MCF 10A (cell line): Measurements from ENCODE around the gene LRRC74A. TPM values are rescaled to one million over a fixed set of nuclear protein-coding genes. Genes with fewer than 3 reads are reported as not detected.

Source experiments
- BruUV-seq: library from RNA; stranded (reverse); fragments of 400-500 nt; replicated peaks from 2 replicates; lab custom pipeline; 2021; lab: Mats Ljungman, UMichigan
- CTCF ChIA-PET: fragments of 300-600 bp; sonication (Branson Sonifier 250); formaldehyde crosslinking; extraction: SDS; loops from one replicate; lab custom pipeline; 2021; ENCODE audit warnings: antibody characterized with exemption, inconsistent platforms; lab: Yijun Ruan, JAX
- POLR2A ChIA-PET: fragments of 300-600, 350-650 bp; sonication (Branson Sonifier 250); formaldehyde crosslinking; extraction: SDS; loops from one replicate; lab custom pipeline; 2020; ENCODE audit warnings: antibody characterized with exemption, inconsistent platforms; lab: Yijun Ruan, JAX
- DNase-seq: peaks from one replicate; pipeline ENCODE4 v3.0.0-alpha.2; 2018; ENCODE audit not compliant: unreplicated experiment
- H3K27ac Mint-ChIP-seq: one replicate; pipeline ENCODE4 v1.8.0; 2022; ENCODE audit warnings: mild to moderate bottlenecking, low read depth, mixed read lengths; ENCODE audit not compliant: unreplicated experiment
- H3K27me3 Mint-ChIP-seq: one replicate; pipeline ENCODE4 v1.8.0; 2022; ENCODE audit warnings: mixed read lengths; ENCODE audit not compliant: insufficient read depth, unreplicated experiment
- H3K36me3 Mint-ChIP-seq: one replicate; pipeline ENCODE4 v1.8.0; 2022; ENCODE audit warnings: mild to moderate bottlenecking, moderate library complexity, mixed read lengths; ENCODE audit not compliant: insufficient read depth, unreplicated experiment
- H3K4me1 Mint-ChIP-seq: one replicate; pipeline ENCODE4 v1.8.0; 2022; ENCODE audit warnings: mixed read lengths; ENCODE audit not compliant: insufficient read depth, unreplicated experiment
- H3K4me3 Mint-ChIP-seq: one replicate; pipeline ENCODE4 v1.8.0; 2022; ENCODE audit warnings: mild to moderate bottlenecking, moderate library complexity, mixed read lengths; ENCODE audit not compliant: unreplicated experiment
- H3K9me3 Mint-ChIP-seq: one replicate; pipeline ENCODE4 v1.8.0; 2022; ENCODE audit warnings: mixed read lengths; ENCODE audit not compliant: unreplicated experiment
- CTCF ChIP-seq: fragments of 200-600 bp; IDR thresholded peaks from one replicate; pipeline ENCODE4 v1.8.0; 2022; ENCODE audit warnings: antibody characterized with exemption, mild to moderate bottlenecking; ENCODE audit not compliant: unreplicated experiment
- intact Hi-C: fragments of 100-400 bp; cut with micrococcal nuclease; formaldehyde crosslinking; loops from 2 replicates; pipeline ENCODE4 v1.14.1; 2022
- total RNA-seq: library from RNA; stranded (reverse); gene quantifications from 2 replicates; pipeline ENCODE4 v1.2.3, GENCODE V29; 2022

LRRC74A gene
- total RNA-seq, 1 experiment from 2014 or later: not detected

GRCh38 chr14:76855066-76855465, 28.9 kb downstream of the LRRC74A start:
- no peak for DNase-seq
- ChIA-PET CTCF (interaction anchor here (1.0 to 1.2 kb wide), 2 partner anchors 18 to 21 kb away, joined by 3 to 4 read pairs; no protein-coding TSS in a partner anchor), POLR2A (no interaction called here)
- Mint-ChIP-seq H3K9me3 (peaks cover 5% of the 10 kb centered on the region), H3K36me3 (no peaks in the 10 kb centered on the region), H3K27ac (no peak overlapping the region), H3K4me1 (no peaks in the 10 kb centered on the region), H3K27me3 (peaks cover 53% of the 10 kb centered on the region), H3K4me3 (no peak overlapping the region)
- no peak for TF ChIP-seq CTCF
- intact Hi-C loops: no loop called here
- BruUV-seq: no TSS peak

GRCh38 chr14:76856769-76857168, 30.6 kb downstream of the LRRC74A start:
- H3K27me3 Mint-ChIP-seq: peaks cover 70% of the 10 kb centered on the region
- ChIA-PET CTCF (interaction anchor here (1.6 to 2.8 kb wide), 2 partner anchors 16 to 19 kb away, joined by 4 to 18 read pairs; no protein-coding TSS in a partner anchor), POLR2A (no interaction called here)
- peaks cover 5% of the 10 kb centered on the region for H3K9me3 Mint-ChIP-seq
- no peak for DNase-seq
- no peaks in the 10 kb centered on the region for H3K36me3 Mint-ChIP-seq
- no TSS peak for BruUV-seq
- no peak overlapping the region for H3K4me3 Mint-ChIP-seq
- H3K27ac Mint-ChIP-seq: no peak overlapping the region
- H3K4me1 Mint-ChIP-seq: no peaks in the 10 kb centered on the region
- intact Hi-C loops: no loop called here
- no peak for TF ChIP-seq CTCF

- peaks cover 52% of the 10 kb centered on the region for H3K27me3 Mint-ChIP-seq
- no peaks in the 10 kb centered on the region for H3K4me1 Mint-ChIP-seq
- H3K9me3 Mint-ChIP-seq: peaks cover under 1% of the 10 kb centered on the region
- intact Hi-C loops: no loop called here
- BruUV-seq: no TSS peak
- DNase-seq: no peak
- ChIA-PET POLR2A (no interaction called here), CTCF (interaction anchor here (0.6 to 2.0 kb wide), 3 partner anchors 11 to 431 kb away, joined by 3 to 6 read pairs (median 3); no protein-coding TSS in a partner anchor)
- no peaks in the 10 kb centered on the region for H3K36me3 Mint-ChIP-seq
- TF ChIP-seq CTCF: no peak
- H3K27ac Mint-ChIP-seq: no peak overlapping the region
- H3K4me3 Mint-ChIP-seq: no peak overlapping the region
These were observed 35.5 kb downstream of the LRRC74A start for GRCh38 chr14:76861574-76862255.

GRCh38 chr14:76862546-76863282, 36.5 kb downstream of the LRRC74A start:
- intact Hi-C loops: no loop called here
- CTCF ChIA-PET: interaction anchor here (0.5 to 4.1 kb wide), 4 partner anchors 9 to 289 kb away, joined by 3 to 24 read pairs (median 3); no protein-coding TSS in a partner anchor
- H3K4me3 Mint-ChIP-seq: no peak overlapping the region

More at GRCh38 chr14:76862546-76863282, 36.5 kb downstream of the LRRC74A start:
- no peaks in the 10 kb centered on the region for H3K4me1 Mint-ChIP-seq
- no peak overlapping the region for H3K27ac Mint-ChIP-seq
- BruUV-seq: no TSS peak
- no peaks in the 10 kb centered on the region for H3K36me3 Mint-ChIP-seq
- POLR2A ChIA-PET: no interaction called here
- no peaks in the 10 kb centered on the region for H3K9me3 Mint-ChIP-seq
- DNase-seq: no peak
- H3K27me3 Mint-ChIP-seq: peaks cover 43% of the 10 kb centered on the region
- TF ChIP-seq CTCF: no peak
